ENCODE data around the gene MYRIP. TPM values are rescaled to one million over a fixed set of nuclear protein-coding genes. Genes with fewer than 3 reads are reported as not detected.

MYRIP gene
- total RNA-seq, 4 donors from 2014 or later = 0.66 to 3.1 (median 2.6) TPM

- DNase-seq = no peak
- H3K4me3 ChIP-seq = no peak overlapping the region
- no peaks in the 10 kb centered on the region for H3K27me3 ChIP-seq
- TF ChIP-seq CTCF (IDR thresholded peaks at IDR 0.05) (no peak), POLR2A (IDR thresholded peaks at IDR 0.05) (no peak)
- no peaks in the 10 kb centered on the region for H3K9me3 ChIP-seq
- H3K4me1 ChIP-seq = no peaks in the 10 kb centered on the region
- H3K36me3 ChIP-seq = no peaks in the 10 kb centered on the region
- intact Hi-C loops (cut with DNase I) = no loop called here
- H3K27ac ChIP-seq = no peak overlapping the region
- WGBS, 2 donors = 80 to 88% methylated on average over 6 to 7 of the region's 9 CpGs
These were observed 387.6 kb downstream of the MYRIP start for GRCh38 chr3:40196966-40197365.

GRCh38 chr3:40200692-40201316 lies 391.4 kb downstream of the MYRIP start:
- Histone ChIP-seq H3K4me3 (no peak overlapping the region), H3K27ac (no peak overlapping the region), H3K27me3 (no peaks in the 10 kb centered on the region), H3K36me3 (no peaks in the 10 kb centered on the region), H3K9me3 (no peaks in the 10 kb centered on the region), H3K4me1 (no peaks in the 10 kb centered on the region)
- TF ChIP-seq POLR2A (IDR thresholded peaks at IDR 0.05) = no peak
- TF ChIP-seq CTCF (IDR thresholded peaks at IDR 0.05) = no peak
- intact Hi-C loops (cut with DNase I) = no loop called here
- 75 to 82% methylated on average over 6 of the region's 6 CpGs for whole genome bisulfite sequencing, 2 donors
- DNase-seq = no peak

GRCh38 chr3:40201770-40202169 lies 392.4 kb downstream of the MYRIP start:
- H3K9me3 ChIP-seq = no peaks in the 10 kb centered on the region
- intact Hi-C loops (cut with DNase I) = no loop called here
- no peak overlapping the region for H3K27ac ChIP-seq
- no peak for TF ChIP-seq POLR2A (IDR thresholded peaks at IDR 0.05)
- no peak for TF ChIP-seq CTCF (IDR thresholded peaks at IDR 0.05)
- WGBS, 2 donors = 18 to 64% methylated on average over 3 of the region's 3 CpGs
- DNase-seq = no peak
- H3K4me1 ChIP-seq = no peaks in the 10 kb centered on the region
- H3K27me3 ChIP-seq = no peaks in the 10 kb centered on the region
- H3K4me3 ChIP-seq = no peak overlapping the region
- H3K36me3 ChIP-seq = no peaks in the 10 kb centered on the region

GRCh38 chr3:40206522-40206921 lies 397.1 kb downstream of the MYRIP start:
- no peak for TF ChIP-seq CTCF (IDR thresholded peaks at IDR 0.05)
- no peak for TF ChIP-seq POLR2A (IDR thresholded peaks at IDR 0.05)
- WGBS, 2 donors = 75 to 76% methylated on average over 2 of the region's 2 CpGs
- no peaks in the 10 kb centered on the region for H3K9me3 ChIP-seq

GRCh38 chr3:40207796-40208195 lies 398.4 kb downstream of the MYRIP start:
- Histone ChIP-seq H3K4me3 (no peak overlapping the region), H3K4me1 (no peaks in the 10 kb centered on the region), H3K27ac (no peak overlapping the region), H3K27me3 (no peaks in the 10 kb centered on the region), H3K9me3 (no peaks in the 10 kb centered on the region), H3K36me3 (no peaks in the 10 kb centered on the region)
- no peak for TF ChIP-seq CTCF (IDR thresholded peaks at IDR 0.05)
- TF ChIP-seq POLR2A (IDR thresholded peaks at IDR 0.05) = no peak
- intact Hi-C loops (cut with DNase I) = no loop called here
- no peak for DNase-seq

More at GRCh38 chr3:40206522-40206921, 397.1 kb downstream of the MYRIP start:
- no peak overlapping the region for H3K27ac ChIP-seq
- H3K4me3 ChIP-seq = no peak overlapping the region
- intact Hi-C loops (cut with DNase I) = no loop called here
- no peak for DNase-seq
- H3K27me3 ChIP-seq = no peaks in the 10 kb centered on the region
- no peaks in the 10 kb centered on the region for H3K36me3 ChIP-seq
- H3K4me1 ChIP-seq = no peaks in the 10 kb centered on the region
